Stimulated activated CD4-positive, alpha-beta T cell treated with anti-CD3 and anti-CD28 coated beads, Interleukin-12 subunit alpha, Interleukin-12 subunit beta, amount 100 ng/mL, for 48 hours (primary cell): ENCODE data around the gene GSAP.

Source experiments
- DNase-seq, 3 donors: peaks; one replicate each; pipeline ENCODE4 v3.0.0-alpha.2; 2020; ENCODE audit warnings: low read depth in 2 of 3, low spot score in 1 of 3

The GSAP gene

GRCh38 chr7:77409005-77409738 lies 7.0 kb downstream of the GSAP start:
- no peak for DNase-seq

GRCh38 chr7:77407906-77408305 lies 8.2 kb downstream of the GSAP start:
- DNase-seq, result no peak

- no peak for DNase-seq
These were observed 9.7 kb downstream of the GSAP start for GRCh38 chr7:77406421-77406820.

- DNase-seq, result no peak
These were observed 11.5 kb downstream of the GSAP start for GRCh38 chr7:77404641-77405040.

GRCh38 chr7:77403957-77404356 lies 12.2 kb downstream of the GSAP start:
- DNase-seq, result no peak

- DNase-seq, result no peak
These were observed 13.3 kb downstream of the GSAP start for GRCh38 chr7:77402818-77403217.

GRCh38 chr7:77401002-77401401 lies 15.1 kb downstream of the GSAP start:
- DNase-seq, result no peak

- no peak for DNase-seq
These were observed 16.3 kb downstream of the GSAP start for GRCh38 chr7:77399816-77400215.

- DNase-seq, result no peak
These were observed 19.1 kb downstream of the GSAP start for GRCh38 chr7:77396894-77397547.

GRCh38 chr7:77395626-77396025 lies 20.5 kb downstream of the GSAP start:
- DNase-seq, result no peak

GRCh38 chr7:77393954-77394353 lies 22.2 kb downstream of the GSAP start:
- no peak for DNase-seq

- DNase-seq, result peak; percentile 42 to 55 (median 47)
These were observed 22.9 kb downstream of the GSAP start for GRCh38 chr7:77393261-77393660.

GRCh38 chr7:77391230-77391629 lies 24.9 kb downstream of the GSAP start:
- DNase-seq, result no peak

GRCh38 chr7:77388055-77388641 lies 28.0 kb downstream of the GSAP start:
- DNase-seq, result no peak

GRCh38 chr7:77386165-77386822 lies 29.9 kb downstream of the GSAP start:
- no peak for DNase-seq

- no peak for DNase-seq
These were observed 32.8 kb downstream of the GSAP start for GRCh38 chr7:77383333-77383740.

GRCh38 chr7:77382532-77382931 lies 33.6 kb downstream of the GSAP start:
- no peak for DNase-seq

- DNase-seq, result no peak
These were observed 37.6 kb downstream of the GSAP start for GRCh38 chr7:77378584-77378983.

GRCh38 chr7:77370606-77371005 lies 45.5 kb downstream of the GSAP start:
- DNase-seq, result no peak

GRCh38 chr7:77368974-77369373 lies 47.2 kb downstream of the GSAP start:
- DNase-seq, result no peak

- DNase-seq, result no peak
These were observed 48.2 kb downstream of the GSAP start for GRCh38 chr7:77367976-77368375.

- no peak for DNase-seq
These were observed 53.2 kb downstream of the GSAP start for GRCh38 chr7:77362905-77363304.
